Endothelial cell of umbilical vein (primary cell): ENCODE measurements around the gene IPO9. TPM values are rescaled to one million over a fixed set of nuclear protein-coding genes. Genes with fewer than 3 reads are reported as not detected.

ENCODE experiments used
- BruUV-seq: library from RNA; stranded (reverse); fragments of 400-500 nt; replicated peaks from 2 replicates; lab custom pipeline; 2021; lab: Mats Ljungman, UMichigan
- CTCF ChIA-PET: fragments of 300-600, 350-600 bp; sonication (Branson Sonifier 250); formaldehyde crosslinking; loops from one replicate; lab custom pipeline; 2021; ENCODE audit warnings: antibody characterized with exemption, inconsistent platforms; lab: Charles Lee
- POLR2A ChIA-PET: fragments of 300-600, 350-600 bp; sonication (Branson Sonifier 250); formaldehyde crosslinking; loops from one replicate; lab custom pipeline; 2021; ENCODE audit warnings: antibody characterized with exemption, inconsistent platforms; lab: Charles Lee
- DNase-seq: peaks from one replicate; pipeline ENCODE4 v3.0.0-alpha.2; 2011; ENCODE audit warnings: low read depth, low spot score
- FAIRE-seq: peaks from 2 replicates; lab custom pipeline; 2011; peaks lifted over from hg19 to GRCh38; lab: Jason Lieb, UNC
- H2AFZ ChIP-seq: 2 replicates; pipeline ENCODE4 v1.6.0; 2012; ENCODE audit warnings: low read depth, low read length, control low read depth, inconsistent platforms
- H3K27ac ChIP-seq: 2 replicates; pipeline ENCODE4 v1.5.1; 2011; ENCODE audit warnings: low read depth, mild to moderate bottlenecking, control low read depth, low read length, moderate library complexity; ENCODE audit not compliant: insufficient read depth
- H3K27me3 ChIP-seq, 2 experiments: 2 replicates each; pipeline versions ENCODE4 v1.6.0 to v1.6.1; 2011; ENCODE audit warnings: low read length in 2 of 2, mixed read lengths in 1 of 2; ENCODE audit not compliant: control insufficient read depth in 2 of 2, insufficient read depth in 2 of 2
- H3K36me3 ChIP-seq, 2 experiments: 2 replicates in 1 of 2; 3 replicates in 1 of 2; pipeline ENCODE4 v1.5.1; 2011; ENCODE audit warnings: low read length in 2 of 2, mild to moderate bottlenecking in 1 of 2, moderate library complexity in 1 of 2; ENCODE audit not compliant: control insufficient read depth in 2 of 2, insufficient read depth in 2 of 2; ENCODE audit errors: extremely low read depth in 1 of 2
- H3K4me1 ChIP-seq: 3 replicates; pipeline ENCODE4 v1.5.1; 2011; ENCODE audit warnings: mild to moderate bottlenecking, low read length; ENCODE audit not compliant: control insufficient read depth, insufficient read depth; ENCODE audit errors: extremely low read depth
- H3K4me2 ChIP-seq: 2 replicates; pipeline ENCODE4 v1.6.1; 2011; ENCODE audit warnings: low read length, control low read depth, mixed read lengths; ENCODE audit not compliant: insufficient read depth
- H3K4me3 ChIP-seq, 3 experiments: fragments of 200-600 bp in 1 of 3; sonication (generic), shearing (Covaris generic) in 1 of 3; replicated peaks in 1 of 3; 2 replicates each; pipeline ENCODE4 v1.5.1; 2011 to 2016; ENCODE audit warnings: control low read depth in 3 of 3, low read length in 3 of 3, mild to moderate bottlenecking in 2 of 3, inconsistent platforms in 1 of 3, low read depth in 1 of 3, moderate library complexity in 1 of 3; ENCODE audit not compliant: insufficient read depth in 1 of 3
- H3K79me2 ChIP-seq: 2 replicates; pipeline ENCODE4 v1.6.0; 2012; ENCODE audit warnings: low read length, inconsistent platforms; ENCODE audit not compliant: control insufficient read depth, insufficient read depth
- H3K9ac ChIP-seq: replicated peaks from 2 replicates; pipeline ENCODE3; 2011; ENCODE audit warnings: low read length, control low read depth; ENCODE audit not compliant: insufficient read depth; ENCODE audit errors: extremely low read depth
- H3K9me1 ChIP-seq: replicated peaks from 3 replicates; pipeline ENCODE4 v1.6.0; 2011; ENCODE audit warnings: mild to moderate bottlenecking, low read length; ENCODE audit not compliant: control insufficient read depth, insufficient read depth; ENCODE audit errors: extremely low read depth
- H3K9me3 ChIP-seq: replicated peaks from 2 replicates; pipeline ENCODE4 v1.5.1; 2012; ENCODE audit warnings: low read length, inconsistent platforms; ENCODE audit not compliant: control insufficient read depth, insufficient read depth
- H4K20me1 ChIP-seq: replicated peaks from 2 replicates; pipeline ENCODE3; 2011; ENCODE audit warnings: mild to moderate bottlenecking, low read length; ENCODE audit not compliant: control insufficient read depth, insufficient read depth; ENCODE audit errors: extremely low read depth
- CTCF ChIP-seq, 2 donors: IDR thresholded peaks; 1 replicate in 1 of 2; 2 replicates in 1 of 2; pipeline ENCODE4 v1.5.1; 2011; ENCODE audit warnings: low read length in 2 of 2, mild to moderate bottlenecking in 2 of 2, moderate library complexity in 2 of 2, control low read depth in 1 of 2, inconsistent platforms in 1 of 2, low read depth in 1 of 2; ENCODE audit not compliant: insufficient read depth in 1 of 2; ENCODE audit errors: extremely low read depth in 1 of 2
- EZH2 ChIP-seq: IDR thresholded peaks from 2 replicates; pipeline ENCODE4 v1.6.1; 2012; ENCODE audit warnings: borderline replicate concordance, low read depth, mild to moderate bottlenecking, moderate library complexity, low read length, inconsistent platforms; ENCODE audit not compliant: severe bottlenecking
- FOS ChIP-seq: IDR thresholded peaks from 2 replicates; pipeline ENCODE4 v1.6.1; 2011; ENCODE audit warnings: mild to moderate bottlenecking, low read length, moderate library complexity, borderline replicate concordance; ENCODE audit not compliant: insufficient read depth
- GATA2 ChIP-seq: IDR thresholded peaks from 2 replicates; pipeline ENCODE4 v1.7.0; 2011; ENCODE audit warnings: low read depth, mild to moderate bottlenecking, moderate library complexity, mixed read lengths, low read length; ENCODE audit not compliant: insufficient read length, insufficient read depth
- JUN ChIP-seq: IDR thresholded peaks from 2 replicates; pipeline ENCODE4 v1.6.1; 2011; ENCODE audit warnings: borderline replicate concordance, low read depth; ENCODE audit not compliant: insufficient read length, insufficient read depth
- MYC ChIP-seq: IDR thresholded peaks from one replicate; pipeline ENCODE4 v1.6.1; 2011; ENCODE audit warnings: mild to moderate bottlenecking, low read depth, low read length
- POLR2A ChIP-seq: IDR thresholded peaks from 2 replicates; pipeline ENCODE4 v1.6.1; 2012; ENCODE audit warnings: low read depth, mild to moderate bottlenecking, control low read depth, low read length
- POLR2AphosphoS5 ChIP-seq: IDR thresholded peaks from 2 replicates; pipeline ENCODE4 v1.6.1; 2012; ENCODE audit warnings: low read depth, mild to moderate bottlenecking, control low read depth, low read length, moderate library complexity; ENCODE audit not compliant: insufficient read depth
- dilution Hi-C: fragments of 300-500 bp; cut with MboI; formaldehyde crosslinking; loops from one replicate; pipeline ENCODE4 v1.15.0; 2019; ENCODE audit warnings: low sequenced_read_pairs; ENCODE audit not compliant: extremely low pct_ligation_motif_present
- intact Hi-C: fragments of 100-400 bp; cut with micrococcal nuclease; formaldehyde crosslinking; loops from one replicate; pipeline ENCODE4 v1.10.0; 2022
- polyA plus RNA-seq, 4 experiments: library from polyadenylated mRNA; depleted of rRNA in 3 of 4; stranded (reverse) in 3 of 4; unstranded in 1 of 4; fragments of >200 nt; gene quantifications; 2 replicates each; pipeline versions ENCODE4 v1.2.1 to v1.2.3, GENCODE V29; 2011 to 2012; ENCODE audit warnings: missing spikeins in 1 of 4
- total RNA-seq: library from RNA; stranded (reverse); gene quantifications from 2 replicates; pipeline ENCODE4 v1.2.3, GENCODE V29; 2021
- TF ChIP-seq, protein P1 (sequence below): IDR thresholded peaks from 2 replicates; pipeline ENCODE4 v1.6.1; 2011; ENCODE audit not compliant: insufficient read depth, insufficient read length

The IPO9 gene
- total and polyA plus RNA-seq, 2 donors (not counting 3 experiments of a cell fraction or from before 2014, with no cell fraction given), result 53.4 to 104 TPM

- DNase-seq (no peak), FAIRE-seq (no peak)
- Histone ChIP-seq H3K4me1 (peaks cover 19% of the 10 kb centered on the region), H3K9me1 (no peaks in the 10 kb centered on the region), H3K9ac (no peak overlapping the region), H3K4me2 (no peak overlapping the region), H3K36me3 (no peaks in the 10 kb centered on the region), H3K79me2 (no peaks in the 10 kb centered on the region), H3K4me3 (no peak overlapping the region), H3K9me3 (no peaks in the 10 kb centered on the region), H2AFZ (no peak overlapping the region), H4K20me1 (no peaks in the 10 kb centered on the region), H3K27me3 (no peaks in the 10 kb centered on the region), H3K27ac (no peak overlapping the region)
- TF ChIP-seq GATA2 (no peak), JUN (no peak), MYC (no peak), POLR2AphosphoS5 (no peak), EZH2 (no peak), POLR2A (no peak), CTCF (IDR thresholded peaks at IDR 0.05; ENCODE audit: extremely low read depth in 1 of 2, insufficient read depth in 1 of 2, low read depth in 1 of 2, low read length in 2 of 2) (no peak), FOS (no peak)
- TF ChIP-seq, protein P1, sequence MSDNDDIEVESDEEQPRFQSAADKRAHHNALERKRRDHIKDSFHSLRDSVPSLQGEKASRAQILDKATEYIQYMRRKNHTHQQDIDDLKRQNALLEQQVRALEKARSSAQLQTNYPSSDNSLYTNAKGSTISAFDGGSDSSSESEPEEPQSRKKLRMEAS, result no peak
- no TSS peak for BruUV-seq
- ChIA-PET CTCF (interaction anchor here (1.1 to 3.7 kb wide), 4 partner anchors 10 to 19 kb away, joined by 3 to 19 read pairs (median 5); no protein-coding TSS in a partner anchor), POLR2A (no interaction called here)
- dilution Hi-C loops (no loop called here), intact Hi-C loops (no loop called here)
Measured at GRCh38 chr1:201914456-201915235, 85.7 kb downstream of the IPO9 start.
